GM19239 (cell line): ENCODE results near the gene CACNB2.

Source experiments
- DNase-seq: peaks from one replicate; pipeline ENCODE4 v3.0.0; 2011; ENCODE audit warnings: low spot score; ENCODE audit not compliant: insufficient read length
- FAIRE-seq: peaks from 2 replicates; lab custom pipeline; 2011; peaks lifted over from hg19 to GRCh38; lab: Jason Lieb, UNC

Gene CACNB2

GRCh38 chr10:18140149-18140956 is at the start of gene CACNB2:
CACNB2 (plus strand) TSS chr10:18140424.
- FAIRE-seq = no peak
- DNase-seq = no peak

GRCh38 chr10:18094332-18094731 is 45.9 kb upstream of the CACNB2 start:
- no peak for FAIRE-seq
- DNase-seq = no peak

GRCh38 chr10:18094793-18095192 is 45.4 kb upstream of the CACNB2 start:
- DNase-seq (no peak), FAIRE-seq (no peak)

DNA sequence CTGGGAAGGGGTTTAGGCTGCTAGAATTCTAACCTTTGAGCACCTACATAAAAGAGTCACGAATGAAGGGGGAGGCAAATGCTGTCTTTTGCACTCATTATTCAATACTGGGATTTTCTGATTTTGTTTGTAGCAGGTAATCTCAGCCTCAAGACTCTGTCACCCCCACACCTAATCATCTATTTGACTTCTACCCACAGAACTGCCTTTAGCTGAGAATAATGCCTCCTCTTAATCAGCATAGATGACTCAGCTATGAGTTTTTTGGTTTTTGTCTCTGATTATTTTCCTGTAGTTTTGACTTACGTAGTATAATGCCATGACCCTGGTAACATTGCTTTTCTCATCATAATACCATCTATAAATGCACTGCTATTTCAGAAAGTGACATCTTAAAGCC is 42.7 kb upstream of the CACNB2 start:
- no peak for FAIRE-seq

GRCh38 chr10:18098201-18098600 is 42.0 kb upstream of the CACNB2 start:
- DNase-seq (no peak), FAIRE-seq (no peak)

More for the DNA sequence above, 42.7 kb upstream of the CACNB2 start:
- DNase-seq = no peak

- DNase-seq (no peak), FAIRE-seq (no peak)
Measured at GRCh38 chr10:18099415-18099814, 40.8 kb upstream of the CACNB2 start.

GRCh38 chr10:18100669-18101068 is 39.6 kb upstream of the CACNB2 start:
- DNase-seq (no peak), FAIRE-seq (no peak)

- no peak for DNase-seq
- no peak for FAIRE-seq
Measured at GRCh38 chr10:18102404-18102803, 37.8 kb upstream of the CACNB2 start.

DNA sequence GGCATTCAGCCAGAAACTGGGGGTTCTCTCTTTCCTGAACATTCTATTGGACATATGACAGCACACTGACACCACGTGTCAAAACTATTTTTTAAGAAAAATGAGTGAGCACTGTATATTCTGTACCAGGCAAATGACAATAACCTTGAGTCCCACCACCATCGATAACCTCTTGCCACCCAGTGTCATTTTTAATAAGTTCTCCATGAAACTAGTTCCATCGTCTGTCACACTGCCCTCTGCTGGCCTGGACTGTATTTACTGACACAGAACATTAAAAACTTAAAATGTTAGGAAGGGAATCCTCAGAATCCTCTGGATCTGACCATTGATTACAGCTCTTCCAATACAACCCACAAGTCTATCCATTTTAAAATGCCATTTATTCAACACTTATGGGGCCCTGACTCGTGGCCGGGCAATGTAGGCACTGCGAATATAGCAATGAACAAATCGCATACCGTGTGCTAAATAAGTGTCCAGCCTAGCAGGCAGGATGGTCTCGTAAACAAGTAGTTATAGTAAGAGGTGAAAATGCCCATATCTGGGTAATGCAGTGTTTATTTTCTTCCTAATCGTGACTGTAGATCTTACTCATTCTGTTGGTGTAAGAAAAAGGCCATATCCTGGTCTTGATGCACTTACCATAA is 35.9 kb upstream of the CACNB2 start:
- FAIRE-seq = peak; percentile 87
- peak; percentile 9 for DNase-seq

GRCh38 chr10:18109341-18109870 is 30.8 kb upstream of the CACNB2 start:
- FAIRE-seq (no peak), DNase-seq (no peak)

GRCh38 chr10:18113881-18114280 is 26.3 kb upstream of the CACNB2 start:
- DNase-seq (no peak), FAIRE-seq (no peak)

DNA sequence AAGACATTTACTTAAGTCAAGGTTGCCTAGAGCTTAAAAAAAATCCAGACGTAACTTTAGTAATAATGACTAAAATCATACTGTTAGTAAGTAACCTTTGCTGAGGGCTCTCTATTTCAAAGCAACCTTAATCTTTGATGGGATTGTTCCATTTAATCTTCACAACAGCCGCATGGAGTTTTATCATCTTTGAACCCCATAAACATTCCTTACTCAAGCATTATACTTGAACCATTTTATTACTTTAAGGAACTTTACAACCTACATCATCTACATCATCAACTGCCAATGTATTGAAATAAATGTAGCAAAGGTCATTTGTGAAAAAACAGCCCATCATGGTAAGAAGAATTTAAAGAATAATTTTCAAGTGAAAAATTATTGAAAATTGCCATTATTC is 22.9 kb upstream of the CACNB2 start:
- FAIRE-seq (no peak), DNase-seq (no peak)

DNA sequence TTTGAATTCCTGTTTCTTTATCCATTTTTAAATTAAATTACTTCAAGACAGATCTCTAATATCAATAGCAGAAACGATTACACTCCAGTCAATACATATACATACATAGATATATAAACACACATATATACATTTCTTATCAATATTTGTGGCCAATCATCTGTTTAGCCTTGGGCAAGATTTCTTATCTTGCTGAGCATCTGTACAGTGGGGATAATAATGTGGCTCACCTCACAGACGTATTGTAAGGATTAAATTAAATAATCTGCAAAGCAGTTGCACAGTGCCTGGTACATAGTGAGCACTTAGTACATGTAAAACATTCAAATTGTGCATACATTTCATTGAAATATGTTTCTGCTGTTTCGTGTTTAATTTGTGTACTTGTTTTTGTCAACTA is 17.5 kb upstream of the CACNB2 start:
- DNase-seq (no peak), FAIRE-seq (no peak)

DNA sequence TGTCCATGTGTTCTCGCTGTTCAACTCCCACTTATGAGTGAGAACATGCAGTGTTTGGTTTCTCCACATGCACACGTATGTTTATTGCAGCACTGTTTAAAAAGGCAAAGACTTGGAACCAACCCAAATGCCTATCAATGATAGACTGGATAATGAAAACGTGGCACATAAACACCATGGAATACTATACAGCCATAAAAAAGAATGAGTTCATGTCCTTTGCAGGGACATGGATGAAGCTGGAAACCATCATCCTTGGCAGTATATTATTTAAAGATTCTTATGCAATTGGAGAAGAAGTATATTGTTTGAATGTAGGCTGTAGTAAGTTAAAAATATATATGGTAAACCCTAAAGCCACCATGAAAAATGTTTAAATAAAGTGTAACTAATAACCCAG is 7.2 kb upstream of the CACNB2 start:
- FAIRE-seq (no peak), DNase-seq (no peak)

DNA sequence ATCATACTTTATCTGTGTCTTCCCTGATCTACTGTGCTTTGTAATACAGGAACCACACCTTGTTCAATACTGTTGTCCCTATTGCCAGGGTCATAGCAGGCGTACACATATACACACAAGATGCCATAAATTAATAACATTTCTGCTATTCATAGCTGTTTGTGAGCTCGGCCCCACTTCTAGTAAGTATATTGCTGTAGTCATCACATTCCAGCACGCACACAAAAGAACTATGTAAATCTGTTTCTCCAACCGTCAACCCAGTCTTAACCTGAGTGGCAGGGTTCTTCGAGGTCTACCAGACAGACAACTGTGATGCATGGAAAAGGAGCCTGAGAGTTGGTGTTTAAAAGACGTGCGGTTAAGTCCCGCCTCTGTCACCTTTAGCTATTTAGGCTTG is 5.7 kb upstream of the CACNB2 start:
- FAIRE-seq = no peak

DNA sequence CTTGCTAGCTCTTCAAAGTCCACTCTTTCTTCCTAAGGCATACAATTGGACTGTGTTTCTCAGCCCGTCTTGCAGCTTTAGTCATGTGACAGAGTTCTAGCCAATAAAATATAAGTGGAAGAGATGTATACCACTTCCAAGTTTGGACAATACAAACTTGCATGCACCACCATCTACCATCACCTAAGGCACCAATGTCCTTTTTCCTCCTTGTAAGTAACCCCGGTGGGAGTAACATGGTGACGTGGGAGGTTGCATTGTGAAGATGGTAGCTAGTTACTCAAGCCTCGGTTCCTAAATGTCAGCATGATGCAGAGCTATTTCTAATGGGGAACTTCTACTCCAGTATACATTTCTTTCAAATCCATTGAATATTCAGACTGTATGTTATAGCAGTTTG is 5.3 kb upstream of the CACNB2 start:
- no peak for DNase-seq
- FAIRE-seq = no peak

More for the DNA sequence above, 5.7 kb upstream of the CACNB2 start:
- DNase-seq = no peak

- no peak for DNase-seq
- FAIRE-seq = no peak
Measured at GRCh38 chr10:18136073-18136791, 4.0 kb upstream of the CACNB2 start.

DNA sequence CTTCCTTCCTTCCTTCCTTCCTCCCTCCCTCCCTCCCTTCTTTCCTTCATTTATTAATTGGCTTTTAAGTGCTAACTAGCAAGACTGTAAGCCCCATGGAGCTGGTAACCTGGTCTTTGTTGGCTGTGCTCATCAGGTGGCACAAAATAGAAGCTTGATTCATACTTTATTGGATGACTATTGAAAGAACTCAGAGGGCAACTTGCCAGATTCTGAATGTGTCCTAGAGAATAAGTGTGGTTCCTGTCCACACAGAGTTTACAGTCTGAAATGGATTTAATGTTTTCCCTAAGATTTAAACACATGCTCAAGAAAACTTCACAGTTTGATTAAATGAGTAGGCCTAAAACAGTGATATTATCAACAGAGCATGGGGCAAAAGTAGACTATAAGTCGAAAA is 3.1 kb upstream of the CACNB2 start:
- DNase-seq = no peak
- no peak for FAIRE-seq

- DNase-seq (no peak), FAIRE-seq (no peak)
Measured at GRCh38 chr10:18140957-18141845, 977 bp downstream of the CACNB2 start.

- no peak for FAIRE-seq
- no peak for DNase-seq
Measured at GRCh38 chr10:18142151-18142550, 1.9 kb downstream of the CACNB2 start.
